Measurements from ENCODE around the gene GUK1. TPM values are rescaled to one million over a fixed set of nuclear protein-coding genes. Genes with fewer than 3 reads are reported as not detected.

The GUK1 gene
- total and polyA plus RNA-seq, 2 experiments from 2014 or later: 87.5 to 121 TPM

DNA sequence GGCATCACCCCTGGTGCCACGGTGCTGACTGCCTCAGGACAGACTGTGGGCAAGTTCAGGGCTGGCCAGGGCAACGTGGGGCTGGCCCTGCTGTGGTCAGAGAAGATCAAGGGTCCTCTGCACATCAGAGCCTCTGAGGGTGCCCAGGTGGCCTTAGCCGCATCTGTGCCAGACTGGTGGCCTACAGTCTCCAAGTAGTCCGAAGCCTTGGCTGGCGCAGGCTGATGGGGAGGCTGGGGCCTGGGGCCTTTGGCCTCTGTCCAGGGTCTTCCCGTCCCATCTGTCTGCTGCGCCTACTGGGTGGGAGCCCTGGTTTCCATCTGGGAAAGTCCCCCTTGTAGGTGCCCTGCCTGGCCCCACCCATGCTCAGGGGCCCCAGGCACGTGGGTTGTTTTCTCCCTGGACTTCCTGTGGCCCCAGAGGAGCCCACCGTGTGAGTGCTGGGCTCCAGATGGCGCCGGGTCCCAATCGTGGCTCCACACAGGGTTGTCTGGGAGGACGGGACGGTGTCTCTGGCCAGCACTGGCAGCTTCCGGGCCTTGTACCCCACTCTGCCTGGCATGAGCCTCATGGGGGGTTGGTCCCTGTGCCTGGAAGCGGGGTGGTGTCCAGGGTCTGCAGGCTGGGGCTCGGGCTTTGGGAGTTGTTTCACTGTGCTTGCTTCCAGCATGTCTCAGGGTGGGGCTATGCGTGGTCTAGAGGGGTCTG, 35.4 kb downstream of the GUK1 start (continued):
- TF ChIP-seq, protein P1, sequence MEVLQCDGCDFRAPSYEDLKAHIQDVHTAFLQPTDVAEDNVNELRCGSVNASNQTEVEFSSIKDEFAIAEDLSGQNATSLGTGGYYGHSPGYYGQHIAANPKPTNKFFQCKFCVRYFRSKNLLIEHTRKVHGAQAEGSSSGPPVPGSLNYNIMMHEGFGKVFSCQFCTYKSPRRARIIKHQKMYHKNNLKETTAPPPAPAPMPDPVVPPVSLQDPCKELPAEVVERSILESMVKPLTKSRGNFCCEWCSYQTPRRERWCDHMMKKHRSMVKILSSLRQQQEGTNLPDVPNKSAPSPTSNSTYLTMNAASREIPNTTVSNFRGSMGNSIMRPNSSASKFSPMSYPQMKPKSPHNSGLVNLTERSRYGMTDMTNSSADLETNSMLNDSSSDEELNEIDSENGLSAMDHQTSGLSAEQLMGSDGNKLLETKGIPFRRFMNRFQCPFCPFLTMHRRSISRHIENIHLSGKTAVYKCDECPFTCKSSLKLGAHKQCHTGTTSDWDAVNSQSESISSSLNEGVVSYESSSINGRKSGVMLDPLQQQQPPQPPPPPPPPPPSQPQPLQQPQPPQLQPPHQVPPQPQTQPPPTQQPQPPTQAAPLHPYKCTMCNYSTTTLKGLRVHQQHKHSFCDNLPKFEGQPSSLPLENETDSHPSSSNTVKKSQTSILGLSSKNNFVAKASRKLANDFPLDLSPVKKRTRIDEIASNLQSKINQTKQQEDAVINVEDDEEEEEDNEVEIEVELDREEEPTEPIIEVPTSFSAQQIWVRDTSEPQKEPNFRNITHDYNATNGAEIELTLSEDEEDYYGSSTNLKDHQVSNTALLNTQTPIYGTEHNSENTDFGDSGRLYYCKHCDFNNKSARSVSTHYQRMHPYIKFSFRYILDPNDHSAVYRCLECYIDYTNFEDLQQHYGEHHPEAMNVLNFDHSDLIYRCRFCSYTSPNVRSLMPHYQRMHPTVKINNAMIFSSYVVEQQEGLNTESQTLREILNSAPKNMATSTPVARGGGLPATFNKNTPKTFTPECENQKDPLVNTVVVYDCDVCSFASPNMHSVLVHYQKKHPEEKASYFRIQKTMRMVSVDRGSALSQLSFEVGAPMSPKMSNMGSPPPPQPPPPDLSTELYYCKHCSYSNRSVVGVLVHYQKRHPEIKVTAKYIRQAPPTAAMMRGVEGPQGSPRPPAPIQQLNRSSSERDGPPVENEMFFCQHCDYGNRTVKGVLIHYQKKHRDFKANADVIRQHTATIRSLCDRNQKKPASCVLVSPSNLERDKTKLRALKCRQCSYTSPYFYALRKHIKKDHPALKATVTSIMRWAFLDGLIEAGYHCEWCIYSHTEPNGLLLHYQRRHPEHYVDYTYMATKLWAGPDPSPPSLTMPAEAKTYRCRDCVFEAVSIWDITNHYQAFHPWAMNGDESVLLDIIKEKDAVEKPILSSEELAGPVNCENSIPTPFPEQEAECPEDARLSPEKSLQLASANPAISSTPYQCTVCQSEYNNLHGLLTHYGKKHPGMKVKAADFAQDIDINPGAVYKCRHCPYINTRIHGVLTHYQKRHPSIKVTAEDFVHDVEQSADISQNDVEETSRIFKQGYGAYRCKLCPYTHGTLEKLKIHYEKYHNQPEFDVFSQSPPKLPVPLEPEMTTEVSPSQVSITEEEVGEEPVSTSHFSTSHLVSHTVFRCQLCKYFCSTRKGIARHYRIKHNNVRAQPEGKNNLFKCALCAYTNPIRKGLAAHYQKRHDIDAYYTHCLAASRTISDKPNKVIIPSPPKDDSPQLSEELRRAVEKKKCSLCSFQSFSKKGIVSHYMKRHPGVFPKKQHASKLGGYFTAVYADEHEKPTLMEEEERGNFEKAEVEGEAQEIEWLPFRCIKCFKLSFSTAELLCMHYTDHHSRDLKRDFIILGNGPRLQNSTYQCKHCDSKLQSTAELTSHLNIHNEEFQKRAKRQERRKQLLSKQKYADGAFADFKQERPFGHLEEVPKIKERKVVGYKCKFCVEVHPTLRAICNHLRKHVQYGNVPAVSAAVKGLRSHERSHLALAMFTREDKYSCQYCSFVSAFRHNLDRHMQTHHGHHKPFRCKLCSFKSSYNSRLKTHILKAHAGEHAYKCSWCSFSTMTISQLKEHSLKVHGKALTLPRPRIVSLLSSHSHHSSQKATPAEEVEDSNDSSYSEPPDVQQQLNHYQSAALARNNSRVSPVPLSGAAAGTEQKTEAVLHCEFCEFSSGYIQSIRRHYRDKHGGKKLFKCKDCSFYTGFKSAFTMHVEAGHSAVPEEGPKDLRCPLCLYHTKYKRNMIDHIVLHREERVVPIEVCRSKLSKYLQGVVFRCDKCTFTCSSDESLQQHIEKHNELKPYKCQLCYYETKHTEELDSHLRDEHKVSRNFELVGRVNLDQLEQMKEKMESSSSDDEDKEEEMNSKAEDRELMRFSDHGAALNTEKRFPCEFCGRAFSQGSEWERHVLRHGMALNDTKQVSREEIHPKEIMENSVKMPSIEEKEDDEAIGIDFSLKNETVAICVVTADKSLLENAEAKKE (CRISPR knock-in tag; IDR thresholded peaks at IDR 0.05): no peak
- TF ChIP-seq JUNB (IDR thresholded peaks at IDR 0.05; ENCODE audit: unreplicated experiment) (no peak), STAT1 (IDR thresholded peaks at IDR 0.05; ENCODE audit: unreplicated experiment) (no peak), NANOG (IDR thresholded peaks at IDR 0.05; ENCODE audit: borderline replicate concordance) (no peak), ZNF114 (CRISPR knock-in tag; IDR thresholded peaks at IDR 0.05) (no peak)

DNA sequence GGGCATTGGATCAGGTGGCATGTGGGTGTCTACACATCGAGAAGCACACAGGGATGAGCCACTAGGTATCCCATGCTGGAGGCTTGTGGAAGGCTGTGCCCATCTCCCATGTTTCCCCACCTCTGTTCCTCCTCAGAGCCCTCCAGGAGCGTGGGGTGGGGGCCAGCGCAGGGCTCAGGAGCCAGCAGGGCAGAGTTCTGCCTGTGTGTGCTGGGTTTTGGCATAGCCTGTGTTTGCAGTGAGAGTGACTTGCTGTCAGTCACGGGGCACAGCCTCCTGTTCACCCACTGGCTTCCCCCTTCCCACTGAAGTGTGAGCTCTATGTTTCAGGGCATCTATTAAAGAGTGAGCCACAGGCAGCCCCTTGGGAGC, 35.9 kb downstream of the GUK1 start:
- Mint-ChIP-seq H3K9me3 (no peaks in the 10 kb centered on the region; the same call in 2 of the 3 replicates), H3K4me3 (no peak overlapping the region), H3K36me3 (ENCODE audit: low read depth) (peaks cover 2% of the 10 kb centered on the region; the same call in 1 of the 3 replicates), H3K27me3 (ENCODE audit: insufficient read depth, low read depth, poor library complexity) (peaks cover 5% of the 10 kb centered on the region), H3K27ac (no peak overlapping the region), H3K4me1 (no peaks in the 10 kb centered on the region; the same call in 2 of the 3 replicates)
- H3K27ac ChIP-seq (ENCODE audit: low read depth): no peak overlapping the region
- no peak for DNase-seq (ENCODE audit: low spot score)
- no peak for ATAC-seq
- H3K9me2 ChIP-seq (ENCODE audit: insufficient read depth): no peaks in the 10 kb centered on the region
- H3F3A ChIP-seq (replicated peaks; ENCODE audit: low read depth): peaks cover 4% of the 10 kb centered on the region; the same call in 1 of the 2 replicates
- no peaks in the 10 kb centered on the region for H3K27me3 ChIP-seq (ENCODE audit: insufficient read depth)
- no peak overlapping the region for H2AFZ ChIP-seq
- no peak overlapping the region for H3K4me3 ChIP-seq
- no peaks in the 10 kb centered on the region for H3K36me3 ChIP-seq (ENCODE audit: insufficient read depth)
- no peak overlapping the region for H3K4me2 ChIP-seq
- H4K20me1 ChIP-seq (replicated peaks; ENCODE audit: insufficient read depth): no peaks in the 10 kb centered on the region; the same call in 1 of the 2 replicates
- H3K4me1 ChIP-seq (ENCODE audit: insufficient read depth): no peaks in the 10 kb centered on the region
- H3K79me2 ChIP-seq (replicated peaks; ENCODE audit: insufficient read depth): 0 out of 2 replicates have a peak, but pooled peaks cover 3% of the 10 kb centered on the region
- TF ChIP-seq ZNF114 (CRISPR knock-in tag; IDR thresholded peaks at IDR 0.05): no peak
- TF ChIP-seq, protein P1 (CRISPR knock-in tag; IDR thresholded peaks at IDR 0.05): no peak
- no peak for TF ChIP-seq ZNF331 (CRISPR knock-in tag; IDR thresholded peaks at IDR 0.05; ENCODE audit: low read depth)
- no peak for TF ChIP-seq EZH2phosphoT487 (IDR thresholded peaks at IDR 0.05; ENCODE audit: unreplicated experiment)
- TF ChIP-seq, protein P2, sequence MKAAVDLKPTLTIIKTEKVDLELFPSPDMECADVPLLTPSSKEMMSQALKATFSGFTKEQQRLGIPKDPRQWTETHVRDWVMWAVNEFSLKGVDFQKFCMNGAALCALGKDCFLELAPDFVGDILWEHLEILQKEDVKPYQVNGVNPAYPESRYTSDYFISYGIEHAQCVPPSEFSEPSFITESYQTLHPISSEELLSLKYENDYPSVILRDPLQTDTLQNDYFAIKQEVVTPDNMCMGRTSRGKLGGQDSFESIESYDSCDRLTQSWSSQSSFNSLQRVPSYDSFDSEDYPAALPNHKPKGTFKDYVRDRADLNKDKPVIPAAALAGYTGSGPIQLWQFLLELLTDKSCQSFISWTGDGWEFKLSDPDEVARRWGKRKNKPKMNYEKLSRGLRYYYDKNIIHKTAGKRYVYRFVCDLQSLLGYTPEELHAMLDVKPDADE (IDR thresholded peaks at IDR 0.05): no peak

Measured in GM23338 (cell line).